MCF 10A (cell line): Measurements from ENCODE around the gene VAT1. TPM values are rescaled to one million over a fixed set of nuclear protein-coding genes. Genes with fewer than 3 reads are reported as not detected.

Source experiments
- BruUV-seq: library from RNA; stranded (reverse); fragments of 400-500 nt; replicated peaks from 2 replicates; lab custom pipeline; 2021; lab: Mats Ljungman, UMichigan
- CTCF ChIA-PET: fragments of 300-600 bp; sonication (Branson Sonifier 250); formaldehyde crosslinking; extraction: SDS; loops from one replicate; lab custom pipeline; 2021; ENCODE audit warnings: antibody characterized with exemption, inconsistent platforms; lab: Yijun Ruan, JAX
- POLR2A ChIA-PET: fragments of 300-600, 350-650 bp; sonication (Branson Sonifier 250); formaldehyde crosslinking; extraction: SDS; loops from one replicate; lab custom pipeline; 2020; ENCODE audit warnings: antibody characterized with exemption, inconsistent platforms; lab: Yijun Ruan, JAX
- DNase-seq: peaks from one replicate; pipeline ENCODE4 v3.0.0-alpha.2; 2018; ENCODE audit not compliant: unreplicated experiment
- H3K27ac Mint-ChIP-seq: one replicate; pipeline ENCODE4 v1.8.0; 2022; ENCODE audit warnings: mild to moderate bottlenecking, low read depth, mixed read lengths; ENCODE audit not compliant: unreplicated experiment
- H3K27me3 Mint-ChIP-seq: one replicate; pipeline ENCODE4 v1.8.0; 2022; ENCODE audit warnings: mixed read lengths; ENCODE audit not compliant: insufficient read depth, unreplicated experiment
- H3K36me3 Mint-ChIP-seq: one replicate; pipeline ENCODE4 v1.8.0; 2022; ENCODE audit warnings: mild to moderate bottlenecking, moderate library complexity, mixed read lengths; ENCODE audit not compliant: insufficient read depth, unreplicated experiment
- H3K4me1 Mint-ChIP-seq: one replicate; pipeline ENCODE4 v1.8.0; 2022; ENCODE audit warnings: mixed read lengths; ENCODE audit not compliant: insufficient read depth, unreplicated experiment
- H3K4me3 Mint-ChIP-seq: one replicate; pipeline ENCODE4 v1.8.0; 2022; ENCODE audit warnings: mild to moderate bottlenecking, moderate library complexity, mixed read lengths; ENCODE audit not compliant: unreplicated experiment
- H3K9me3 Mint-ChIP-seq: one replicate; pipeline ENCODE4 v1.8.0; 2022; ENCODE audit warnings: mixed read lengths; ENCODE audit not compliant: unreplicated experiment
- intact Hi-C: fragments of 100-400 bp; cut with micrococcal nuclease; formaldehyde crosslinking; loops from 2 replicates; pipeline ENCODE4 v1.14.1; 2022
- total RNA-seq: library from RNA; stranded (reverse); gene quantifications from 2 replicates; pipeline ENCODE4 v1.2.3, GENCODE V29; 2022
- TF ChIP-seq, protein P1 (sequence below): fragments of 200-600 bp; IDR thresholded peaks from one replicate; pipeline ENCODE4 v1.8.0; 2022; ENCODE audit warnings: antibody characterized with exemption, mild to moderate bottlenecking; ENCODE audit not compliant: unreplicated experiment

VAT1 gene
- total RNA-seq, 1 experiment from 2014 or later = 61.0 TPM

DNA sequence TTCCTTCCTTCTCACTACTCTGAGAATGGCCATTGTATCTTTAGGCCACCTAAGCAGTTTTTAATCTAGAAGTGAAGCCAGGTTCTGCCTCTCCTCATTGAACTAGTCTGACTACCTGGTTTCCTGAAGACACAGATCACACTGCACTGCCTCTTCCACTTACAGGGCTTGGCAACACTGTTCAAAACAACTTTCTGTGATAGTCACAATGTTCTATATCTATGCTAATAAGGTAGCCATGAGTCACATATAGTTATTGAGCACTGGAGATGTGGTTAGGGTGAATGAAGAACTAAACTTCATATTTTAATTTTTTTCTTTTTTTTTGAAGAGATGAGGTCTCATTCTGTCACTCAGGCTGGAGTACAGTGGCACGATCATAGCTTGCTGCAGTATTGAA, 29.8 kb upstream of the VAT1 start:
- intact Hi-C loops = no loop called here
- H3K36me3 Mint-ChIP-seq = peaks cover 61% of the 10 kb centered on the region
- POLR2A ChIA-PET = no interaction called here
- H3K27me3 Mint-ChIP-seq = no peaks in the 10 kb centered on the region
- no peaks in the 10 kb centered on the region for H3K9me3 Mint-ChIP-seq
- CTCF ChIA-PET = no interaction called here
- no TSS peak for BruUV-seq
- H3K27ac Mint-ChIP-seq = no peak overlapping the region
- no peak overlapping the region for H3K4me3 Mint-ChIP-seq
- TF ChIP-seq, protein P1, sequence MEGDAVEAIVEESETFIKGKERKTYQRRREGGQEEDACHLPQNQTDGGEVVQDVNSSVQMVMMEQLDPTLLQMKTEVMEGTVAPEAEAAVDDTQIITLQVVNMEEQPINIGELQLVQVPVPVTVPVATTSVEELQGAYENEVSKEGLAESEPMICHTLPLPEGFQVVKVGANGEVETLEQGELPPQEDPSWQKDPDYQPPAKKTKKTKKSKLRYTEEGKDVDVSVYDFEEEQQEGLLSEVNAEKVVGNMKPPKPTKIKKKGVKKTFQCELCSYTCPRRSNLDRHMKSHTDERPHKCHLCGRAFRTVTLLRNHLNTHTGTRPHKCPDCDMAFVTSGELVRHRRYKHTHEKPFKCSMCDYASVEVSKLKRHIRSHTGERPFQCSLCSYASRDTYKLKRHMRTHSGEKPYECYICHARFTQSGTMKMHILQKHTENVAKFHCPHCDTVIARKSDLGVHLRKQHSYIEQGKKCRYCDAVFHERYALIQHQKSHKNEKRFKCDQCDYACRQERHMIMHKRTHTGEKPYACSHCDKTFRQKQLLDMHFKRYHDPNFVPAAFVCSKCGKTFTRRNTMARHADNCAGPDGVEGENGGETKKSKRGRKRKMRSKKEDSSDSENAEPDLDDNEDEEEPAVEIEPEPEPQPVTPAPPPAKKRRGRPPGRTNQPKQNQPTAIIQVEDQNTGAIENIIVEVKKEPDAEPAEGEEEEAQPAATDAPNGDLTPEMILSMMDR = no peak
- no peaks in the 10 kb centered on the region for H3K4me1 Mint-ChIP-seq
- DNase-seq = no peak

DNA sequence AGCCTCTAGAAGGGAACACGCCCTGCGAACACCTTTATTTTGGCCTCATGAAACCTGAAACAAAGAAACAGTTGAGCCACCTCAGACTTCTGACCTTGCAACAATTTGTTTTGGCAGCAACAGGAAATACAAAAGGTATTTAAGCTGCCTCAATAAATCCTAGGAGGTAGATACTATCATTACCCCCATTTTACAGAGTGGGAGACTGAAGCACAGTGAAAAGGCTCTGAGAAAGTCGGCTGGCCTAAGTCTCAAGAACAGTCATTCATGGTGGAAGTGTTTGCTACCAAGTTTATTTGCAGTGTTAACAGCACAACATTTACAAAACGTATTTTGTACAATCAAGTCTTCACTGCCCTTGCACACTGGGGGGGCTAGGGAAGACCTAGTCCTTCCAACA, 21.8 kb upstream of the VAT1 start:
- H3K27ac Mint-ChIP-seq = no peak overlapping the region
- no peak overlapping the region for H3K4me3 Mint-ChIP-seq
- ChIA-PET CTCF (interaction anchor here (0.6 kb wide), 1 partner anchor 221 kb away, joined by 3 read pairs; no protein-coding TSS in a partner anchor), POLR2A (interaction anchor here (0.6 kb wide), 1 partner anchor 499 kb away, joined by 3 read pairs; no protein-coding TSS in a partner anchor)
- H3K36me3 Mint-ChIP-seq = peaks cover 10% of the 10 kb centered on the region
- TF ChIP-seq, protein P1 = no peak
- H3K4me1 Mint-ChIP-seq = no peaks in the 10 kb centered on the region
- intact Hi-C loops = no loop called here
- H3K27me3 Mint-ChIP-seq = no peaks in the 10 kb centered on the region
- BruUV-seq = no TSS peak
- H3K9me3 Mint-ChIP-seq = no peaks in the 10 kb centered on the region
- DNase-seq = no peak

GRCh38 chr17:43043307-43043706, 21.1 kb upstream of the VAT1 start:
- no peak for DNase-seq
- BruUV-seq = no TSS peak
- Mint-ChIP-seq H3K4me3 (no peak overlapping the region), H3K27me3 (no peaks in the 10 kb centered on the region), H3K36me3 (peaks cover 5% of the 10 kb centered on the region), H3K27ac (no peak overlapping the region), H3K9me3 (no peaks in the 10 kb centered on the region), H3K4me1 (no peaks in the 10 kb centered on the region)
- CTCF ChIA-PET = no interaction called here
- TF ChIP-seq, protein P1 = no peak
- POLR2A ChIA-PET = no interaction called here
- intact Hi-C loops = no loop called here

GRCh38 chr17:43042025-43042628, 19.9 kb upstream of the VAT1 start:
- DNase-seq = no peak
- ChIA-PET CTCF (interaction anchor here (0.8 kb wide), 1 partner anchor 14 kb away, joined by 3 read pairs; no protein-coding TSS in a partner anchor), POLR2A (interaction anchor here (0.6 to 1.6 kb wide), 2 partner anchors 18 to 20 kb away, joined by 3 to 4 read pairs; partner anchors contain the start of gene VAT1)
- intact Hi-C loops = no loop called here
- TF ChIP-seq, protein P1 = no peak
- Mint-ChIP-seq H3K27ac (no peak overlapping the region), H3K27me3 (no peaks in the 10 kb centered on the region), H3K9me3 (no peaks in the 10 kb centered on the region), H3K36me3 (no peaks in the 10 kb centered on the region), H3K4me3 (no peak overlapping the region), H3K4me1 (no peaks in the 10 kb centered on the region)
- no TSS peak for BruUV-seq
